Measurements from ENCODE around the gene PRDM12. TPM values are rescaled to one million over a fixed set of nuclear protein-coding genes. Genes with fewer than 3 reads are reported as not detected.

The PRDM12 gene
- total and polyA plus RNA-seq, 12 donors = 0.01 TPM; not detected in 11

GRCh38 chr9:130720762-130721161 lies 56.4 kb downstream of the PRDM12 start:
- WGBS, 2 donors = 97 to 98% methylated on average over 10 of the region's 10 CpGs

GRCh38 chr9:130728721-130729120 lies 64.3 kb downstream of the PRDM12 start:
- ATAC-seq = no peak
- H3K4me1 ChIP-seq = peaks cover 0 to 25% (median 16%) of the 10 kb centered on the region in 9 donors
- WGBS, 2 donors = 89% methylated on average over 3 of the region's 3 CpGs
- no peak for TF ChIP-seq CTCF (IDR thresholded peaks at IDR 0.05)
- no peak overlapping the region for H3K27ac ChIP-seq
- DNase-seq = no peak
- intact Hi-C loops (cut with DNase I) = no loop called here
- H3K9me3 ChIP-seq = peaks cover 0 to 8% (median 0%) of the 10 kb centered on the region in 11 donors
- H3K27me3 ChIP-seq = no peaks in the 10 kb centered on the region
- no peak overlapping the region for H3K4me3 ChIP-seq
- H3K36me3 ChIP-seq = no peaks in the 10 kb centered on the region

More at GRCh38 chr9:130720762-130721161, 56.4 kb downstream of the PRDM12 start:
- H3K4me3 ChIP-seq = no peak overlapping the region
- no peak for DNase-seq
- H3K27ac ChIP-seq = no peak overlapping the region
- no peaks in the 10 kb centered on the region for H3K36me3 ChIP-seq
- ATAC-seq = no peak
- H3K27me3 ChIP-seq = no peaks in the 10 kb centered on the region
- H3K4me1 ChIP-seq = peaks cover 0 to 29% (median 19%) of the 10 kb centered on the region in 9 donors
- no peaks in the 10 kb centered on the region for H3K9me3 ChIP-seq
- TF ChIP-seq CTCF (IDR thresholded peaks at IDR 0.05) = no peak
- intact Hi-C loops (cut with DNase I) = no loop called here

GRCh38 chr9:130729145-130729544 lies 64.8 kb downstream of the PRDM12 start:
- 90 to 95% methylated on average over 2 of the region's 2 CpGs for WGBS, 2 donors
- DNase-seq (no peak), ATAC-seq (peak in 1 of 8 donors; percentile 41)

GRCh38 chr9:130731355-130731754 lies 67.0 kb downstream of the PRDM12 start:
- Histone ChIP-seq H3K27me3 (no peaks in the 10 kb centered on the region), H3K4me1 (peaks cover 0 to 28% (median 17%) of the 10 kb centered on the region in 9 donors), H3K36me3 (no peaks in the 10 kb centered on the region), H3K27ac (no peak overlapping the region), H3K9me3 (peaks cover 0 to 8% (median 0%) of the 10 kb centered on the region in 11 donors), H3K4me3 (no peak overlapping the region)
- no peak for TF ChIP-seq CTCF (IDR thresholded peaks at IDR 0.05)
- WGBS, 2 donors = 85 to 90% methylated on average over 2 of the region's 2 CpGs
- intact Hi-C loops (cut with DNase I) = no loop called here
- ATAC-seq (no peak), DNase-seq (no peak)

More at GRCh38 chr9:130729145-130729544, 64.8 kb downstream of the PRDM12 start:
- Histone ChIP-seq H3K4me3 (no peak overlapping the region), H3K36me3 (no peaks in the 10 kb centered on the region), H3K4me1 (peaks cover 0 to 28% (median 17%) of the 10 kb centered on the region in 9 donors), H3K27ac (no peak overlapping the region), H3K27me3 (no peaks in the 10 kb centered on the region), H3K9me3 (peaks cover 0 to 8% (median 0%) of the 10 kb centered on the region in 11 donors)
- intact Hi-C loops (cut with DNase I) = no loop called here
- no peak for TF ChIP-seq CTCF (IDR thresholded peaks at IDR 0.05)

Measured in heart right ventricle (tissue), 16 donors.